ENCODE measurements around the gene SLC11A1.

Gene SLC11A1

GRCh38 chr2:218381916-218382366, at the start of gene SLC11A1:
Gene SLC11A1, plus strand, starts transcription at chr2:218382273. Its CDS starts 96 bp downstream, at chr2:218382369.
- DNase-seq = no peak

GRCh38 chr2:218332288-218332687, 49.8 kb upstream of the SLC11A1 start:
- DNase-seq = no peak

DNA sequence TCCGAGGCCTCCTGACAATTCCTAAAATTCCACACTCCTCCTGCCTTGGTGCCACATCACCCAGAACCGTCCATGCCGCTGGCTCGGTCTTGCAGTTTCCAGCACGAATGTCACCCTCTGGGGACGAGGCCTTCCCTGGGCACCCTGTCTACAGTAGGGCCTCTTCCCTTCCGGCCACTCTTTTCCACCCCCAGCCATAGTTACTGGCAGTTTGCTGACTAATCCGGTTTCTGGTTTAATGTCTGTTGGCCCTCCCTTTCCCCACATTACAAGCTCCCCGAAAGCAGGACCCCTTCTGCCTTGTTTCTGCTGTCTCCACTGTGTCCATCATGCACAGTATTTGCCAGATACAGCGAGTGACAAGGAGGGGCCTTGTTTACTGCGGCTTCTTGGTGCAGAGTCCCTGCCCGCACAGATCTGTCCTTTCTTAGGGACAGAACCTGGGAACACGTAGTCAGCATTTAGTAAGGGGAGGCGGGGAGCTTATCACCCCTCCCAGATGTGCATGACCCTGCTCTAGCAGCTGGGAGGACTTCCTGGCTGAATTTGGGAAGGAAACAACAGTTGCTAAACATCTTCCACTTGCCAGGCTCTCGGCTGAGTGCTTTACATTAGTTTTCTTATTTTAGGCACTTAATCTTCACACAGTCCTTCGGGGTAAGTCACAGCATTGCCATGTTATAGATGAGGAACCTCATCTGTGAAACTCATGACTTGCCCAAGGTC, 49.0 kb upstream of the SLC11A1 start:
- no peak for DNase-seq

DNA sequence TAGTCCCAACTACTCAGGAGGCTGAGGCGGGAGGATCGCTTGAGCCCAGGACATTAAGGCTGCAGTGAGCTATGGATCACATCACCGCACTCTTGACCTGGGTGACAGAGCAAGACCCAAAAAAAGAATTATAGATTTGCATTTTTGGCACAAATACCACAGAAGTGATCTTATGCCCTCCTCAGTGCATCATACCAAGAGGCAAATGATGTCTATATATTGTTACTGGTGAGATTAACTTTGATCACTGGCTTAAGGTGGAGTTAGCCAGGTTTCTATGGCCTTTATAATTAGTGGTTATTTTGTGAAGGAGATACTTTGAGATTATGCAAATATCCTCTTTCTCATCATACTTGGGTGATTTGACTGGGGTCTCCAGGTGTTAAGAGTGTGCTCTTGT, 47.5 kb upstream of the SLC11A1 start:
- no peak for DNase-seq

- no peak for DNase-seq
Observed at GRCh38 chr2:218340656-218341055, 41.4 kb upstream of the SLC11A1 start.

- DNase-seq = no peak
Observed at GRCh38 chr2:218341381-218341780, 40.7 kb upstream of the SLC11A1 start.

- no peak for DNase-seq
Observed at GRCh38 chr2:218342837-218343236, 39.2 kb upstream of the SLC11A1 start.

DNA sequence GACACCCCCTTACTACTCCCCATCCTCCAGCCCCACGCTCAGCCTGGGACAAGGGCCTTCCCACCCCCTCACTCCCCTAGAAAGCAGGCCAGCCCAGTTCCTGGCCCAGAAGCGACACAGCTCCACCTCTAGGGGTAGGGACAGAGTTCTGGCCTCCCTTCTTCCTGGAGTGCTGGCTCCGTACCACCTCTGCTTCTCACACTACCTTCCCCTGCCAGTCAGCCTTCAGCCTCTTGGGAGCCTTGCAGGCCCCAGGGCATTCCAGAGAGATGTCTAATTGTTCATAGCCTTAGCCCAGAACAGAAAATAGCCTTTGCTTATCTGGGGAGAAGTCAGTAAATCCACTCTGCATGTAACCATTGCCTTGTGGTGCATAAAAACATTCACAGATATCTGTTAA, 38.5 kb upstream of the SLC11A1 start:
- no peak for DNase-seq

DNA sequence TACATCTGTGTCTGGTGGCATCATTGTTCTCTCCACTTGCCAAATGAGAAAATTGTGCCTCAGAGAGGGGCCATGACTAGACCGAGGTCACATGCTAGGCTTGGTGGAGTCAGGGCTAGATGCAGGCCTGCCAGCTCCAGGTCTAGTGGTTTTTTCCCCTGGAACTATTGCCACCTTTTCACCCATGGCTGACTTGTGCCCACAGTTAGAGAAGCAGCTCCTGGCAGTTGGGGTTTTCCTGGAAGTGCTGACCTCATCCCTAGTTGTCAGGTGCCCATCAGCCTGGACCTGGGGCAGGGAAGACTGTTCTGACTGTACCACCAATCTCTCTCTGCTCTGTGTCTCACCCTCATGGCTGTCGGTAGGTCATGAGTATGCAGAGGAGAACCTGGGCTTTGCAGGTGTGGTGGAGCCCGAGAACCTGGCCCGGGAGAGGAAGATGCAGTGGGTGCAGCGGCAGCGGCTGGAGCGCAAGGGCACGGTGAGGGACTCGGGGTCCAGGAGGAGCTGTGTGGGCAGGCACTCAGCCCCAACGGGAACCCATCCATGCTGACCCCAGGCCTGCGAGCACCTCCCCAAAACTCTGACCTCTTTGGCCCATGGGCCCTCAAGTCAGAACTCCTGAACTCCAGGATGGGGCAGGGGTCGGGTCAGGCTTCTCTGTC, 37.9 kb upstream of the SLC11A1 start:
- no peak for DNase-seq

DNA sequence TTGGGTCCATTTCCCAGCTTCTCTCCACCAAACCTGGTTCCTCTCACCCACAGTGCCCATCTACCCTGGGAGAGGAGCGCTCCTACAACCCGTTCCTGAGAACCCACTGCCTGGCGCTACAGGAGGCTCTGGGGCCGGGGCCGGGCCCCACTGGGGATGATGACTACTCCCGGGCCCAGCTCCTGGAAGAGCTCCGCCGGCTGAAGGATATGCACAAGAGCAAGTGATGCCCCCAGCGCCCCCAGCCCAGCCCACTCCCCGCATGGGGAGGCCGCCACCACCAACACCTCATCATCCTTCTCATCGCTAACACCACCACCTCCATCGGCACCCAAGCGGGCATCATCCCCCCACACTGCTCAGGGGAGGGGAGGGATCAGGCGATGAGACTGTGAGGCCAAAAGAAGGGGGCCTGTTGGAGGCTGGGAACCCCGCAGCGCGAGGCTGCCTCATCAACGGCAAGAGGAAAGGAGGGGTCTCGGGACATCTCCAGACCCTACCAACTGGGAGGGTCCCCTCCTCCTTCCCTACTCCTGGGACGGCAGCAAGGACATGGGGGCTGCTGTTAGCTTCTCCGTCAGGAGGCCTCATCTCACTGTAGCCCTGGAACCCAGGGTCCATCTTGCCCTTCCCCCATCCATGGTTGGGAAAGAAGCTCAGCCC, 37.2 kb upstream of the SLC11A1 start:
- DNase-seq = no peak

GRCh38 chr2:218345491-218346236, 36.4 kb upstream of the SLC11A1 start:
- no peak for DNase-seq

GRCh38 chr2:218347172-218347571, 34.9 kb upstream of the SLC11A1 start:
- DNase-seq = no peak

DNA sequence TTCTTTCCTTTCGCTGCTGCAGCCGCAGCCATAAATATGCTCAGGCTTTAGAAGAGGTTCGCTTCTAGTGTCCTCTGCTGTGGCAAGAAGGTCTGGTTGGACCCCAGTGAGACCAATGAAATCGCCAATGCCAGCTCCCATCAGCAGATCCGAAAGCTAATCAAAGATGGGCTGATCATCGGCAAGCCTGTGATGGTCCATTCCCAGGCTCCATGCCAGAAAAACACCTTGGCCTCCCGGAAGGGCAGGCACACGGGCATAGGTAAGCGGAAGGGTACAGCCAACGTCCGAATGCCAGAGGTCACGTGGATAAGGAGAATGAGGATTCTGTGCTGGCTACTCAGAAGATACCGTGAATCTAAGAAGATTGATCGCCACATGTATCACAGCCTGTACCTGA, 28.0 kb upstream of the SLC11A1 start:
- no peak for DNase-seq

- no peak for DNase-seq
Observed at GRCh38 chr2:218354850-218355443, 27.1 kb upstream of the SLC11A1 start.

- DNase-seq = no peak
Observed at GRCh38 chr2:218357236-218358177, 24.6 kb upstream of the SLC11A1 start.

DNA sequence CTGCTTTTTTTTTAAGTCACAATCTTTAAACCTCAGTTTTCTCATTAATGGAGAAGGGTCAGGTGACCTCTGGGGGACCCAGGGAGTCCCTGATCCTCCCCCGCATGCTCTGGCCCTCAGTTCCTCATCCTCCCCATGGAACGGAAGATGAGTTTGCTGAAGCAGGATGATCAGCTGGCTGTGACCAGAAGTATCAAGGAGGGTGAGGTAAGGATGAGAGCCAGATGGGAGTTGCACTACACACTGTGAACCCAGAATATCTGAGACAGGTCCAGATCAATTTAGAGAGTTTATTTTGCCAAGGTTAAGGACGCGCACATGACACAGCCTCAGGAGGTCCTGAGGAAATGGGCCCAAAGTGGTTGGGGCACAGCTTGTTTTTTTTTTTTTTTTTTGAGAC, 21.6 kb upstream of the SLC11A1 start:
- no peak for DNase-seq

DNA sequence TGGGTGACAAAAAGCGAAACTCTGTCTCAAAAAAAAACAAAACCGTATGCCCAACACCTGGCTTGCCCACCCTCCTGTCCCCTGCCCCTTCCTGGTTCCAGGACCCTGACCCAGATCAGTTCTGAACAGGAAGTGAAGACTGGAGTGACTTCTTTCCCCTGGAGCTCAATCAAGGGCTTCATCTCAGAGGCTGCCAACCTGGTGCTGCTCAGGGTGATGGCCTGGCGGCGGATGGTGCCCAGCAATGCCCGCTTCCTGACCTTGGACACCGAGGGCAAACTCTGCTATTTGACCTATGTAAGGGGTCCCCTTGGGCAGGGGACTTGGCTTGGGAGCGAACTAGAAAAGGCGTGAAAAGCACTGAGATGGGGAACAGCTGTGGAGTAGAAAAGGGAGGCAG, 19.5 kb upstream of the SLC11A1 start:
- DNase-seq = no peak

DNA sequence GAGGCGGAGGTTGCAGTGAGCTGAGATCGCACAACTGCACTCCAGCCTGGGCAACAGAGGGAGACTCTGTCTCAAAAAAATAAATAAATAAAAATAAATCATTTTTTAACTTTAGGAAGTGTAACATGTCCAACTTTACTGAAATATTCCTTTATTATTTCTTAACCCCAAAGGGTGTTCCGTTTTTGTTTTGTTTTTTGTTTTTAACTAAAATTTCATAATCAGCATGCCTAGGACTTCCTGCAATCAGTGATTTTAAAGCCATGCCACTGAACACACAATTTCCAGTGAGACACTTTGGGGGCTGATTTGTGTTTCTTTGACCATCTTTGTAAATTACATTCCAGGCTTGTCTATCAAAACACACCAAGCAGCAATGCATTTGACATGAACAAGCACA, 18.3 kb upstream of the SLC11A1 start:
- DNase-seq = no peak

DNA sequence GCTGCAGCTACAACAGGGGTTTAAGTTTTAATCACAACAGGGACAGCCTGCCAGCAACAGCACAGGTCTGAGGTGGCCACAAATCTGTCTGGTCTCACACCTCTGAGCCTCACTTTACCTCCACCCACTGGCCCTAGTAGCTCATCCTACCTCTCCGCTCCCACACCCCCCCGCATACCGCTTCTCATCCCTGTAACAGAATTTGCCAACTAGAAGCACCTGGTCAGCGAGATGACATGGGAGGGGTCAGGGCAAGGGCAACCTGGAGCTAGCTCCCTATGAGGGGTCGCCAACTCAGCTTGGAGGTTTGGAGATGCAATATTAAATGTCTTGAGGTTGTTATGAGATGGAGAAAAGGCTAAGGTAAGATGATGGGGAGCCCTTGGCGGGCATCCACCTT, 17.9 kb upstream of the SLC11A1 start:
- DNase-seq = no peak

DNA sequence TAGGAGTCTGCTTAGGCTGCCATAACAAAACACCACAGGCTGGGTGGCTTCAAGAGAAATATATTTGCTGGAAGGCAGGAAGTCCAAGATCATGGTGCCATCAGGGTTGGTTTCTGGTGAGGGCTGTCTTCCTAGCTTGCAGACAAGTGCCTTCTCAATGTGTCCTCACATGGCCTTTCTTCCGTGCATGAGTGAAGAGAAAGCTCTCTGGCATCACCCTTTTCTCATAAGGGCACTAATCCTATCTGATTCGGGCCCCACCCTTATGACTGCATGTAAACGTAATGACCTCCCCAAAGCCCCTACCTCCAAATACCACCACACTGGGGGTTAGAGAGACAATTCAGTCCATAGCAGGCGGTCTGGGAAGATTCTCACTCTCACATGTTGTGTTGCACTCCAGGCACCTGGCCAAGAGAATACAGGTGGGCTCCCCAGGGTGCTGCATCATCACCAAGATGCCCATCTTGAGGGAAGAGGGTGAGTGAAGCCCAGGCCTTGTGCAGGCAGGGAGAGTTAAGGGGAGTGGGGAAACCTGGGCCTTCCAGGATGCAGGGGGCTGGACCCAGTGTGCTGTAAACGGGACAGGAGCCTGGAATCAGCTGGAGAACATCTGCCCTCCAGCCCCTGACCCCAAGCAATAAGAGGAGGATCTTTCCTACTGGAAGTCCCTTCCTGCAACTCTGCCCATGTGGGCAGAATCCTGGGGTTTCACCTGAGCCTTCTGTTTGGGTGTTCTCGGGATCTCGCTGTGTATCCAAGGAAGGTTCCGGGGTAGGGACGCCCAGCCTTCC, 15.3 kb upstream of the SLC11A1 start:
- no peak for DNase-seq

Data from stimulated activated CD4-positive, alpha-beta T cell treated with anti-CD3 and anti-CD28 coated beads, Interleukin-4, amount 100 ng/mL, for 4 hours (primary cell).